ENCODE results near the gene HEPHL1. TPM values are rescaled to one million over a fixed set of nuclear protein-coding genes. Genes with fewer than 3 reads are reported as not detected.

Gene HEPHL1
- total RNA-seq, 2 donors from 2014 or later = not detected

DNA sequence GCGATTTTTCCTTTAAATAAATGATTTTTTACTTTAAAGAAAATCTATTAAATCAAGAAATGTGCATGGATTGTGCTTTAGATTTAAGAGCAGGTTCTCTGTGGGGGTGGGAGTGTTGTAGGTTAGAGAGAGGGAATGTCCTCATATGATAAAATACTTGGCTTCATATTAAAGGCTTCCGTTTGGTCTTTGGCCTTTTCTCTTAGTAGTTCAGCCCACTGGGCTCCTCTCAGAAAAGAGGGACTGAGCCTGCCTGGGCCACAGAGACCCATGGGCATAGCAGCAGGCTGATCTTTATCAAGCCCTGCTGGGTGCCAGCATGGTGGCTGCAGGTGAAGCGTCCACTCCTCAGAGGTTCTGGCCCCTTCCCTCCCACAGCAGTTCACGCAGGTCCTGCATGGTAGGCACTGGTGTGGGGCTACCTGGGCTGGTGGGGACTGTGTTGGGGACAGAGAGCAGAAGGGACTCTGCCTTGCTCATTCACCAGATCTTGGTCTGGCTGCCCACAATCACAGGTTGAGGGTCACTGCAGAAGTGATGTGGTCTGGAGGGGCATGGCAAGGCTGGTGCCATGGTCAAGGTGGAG lies 111.8 kb downstream of the HEPHL1 start:
- DNase-seq (ENCODE audit: low spot score) (no peak), ATAC-seq (ENCODE audit: insufficient number of reproducible peaks, low FRiP score, low read depth) (no peak)
- H3K4me1 ChIP-seq (ENCODE audit: control insufficient read depth in 1 of 2, low read depth in 2 of 2) = peaks cover 49 to 74% of the 10 kb centered on the region in 2 donors
- H3K36me3 ChIP-seq = no peaks in the 10 kb centered on the region
- H3K4me3 ChIP-seq = no peak overlapping the region
- peak overlapping the region; percentile 77 to 92 for H3K27ac ChIP-seq
- no peaks in the 10 kb centered on the region for H3K9me3 ChIP-seq
- no peaks in the 10 kb centered on the region for H3K27me3 ChIP-seq (replicated peaks; ENCODE audit: insufficient read depth)
- TF ChIP-seq, protein P1, sequence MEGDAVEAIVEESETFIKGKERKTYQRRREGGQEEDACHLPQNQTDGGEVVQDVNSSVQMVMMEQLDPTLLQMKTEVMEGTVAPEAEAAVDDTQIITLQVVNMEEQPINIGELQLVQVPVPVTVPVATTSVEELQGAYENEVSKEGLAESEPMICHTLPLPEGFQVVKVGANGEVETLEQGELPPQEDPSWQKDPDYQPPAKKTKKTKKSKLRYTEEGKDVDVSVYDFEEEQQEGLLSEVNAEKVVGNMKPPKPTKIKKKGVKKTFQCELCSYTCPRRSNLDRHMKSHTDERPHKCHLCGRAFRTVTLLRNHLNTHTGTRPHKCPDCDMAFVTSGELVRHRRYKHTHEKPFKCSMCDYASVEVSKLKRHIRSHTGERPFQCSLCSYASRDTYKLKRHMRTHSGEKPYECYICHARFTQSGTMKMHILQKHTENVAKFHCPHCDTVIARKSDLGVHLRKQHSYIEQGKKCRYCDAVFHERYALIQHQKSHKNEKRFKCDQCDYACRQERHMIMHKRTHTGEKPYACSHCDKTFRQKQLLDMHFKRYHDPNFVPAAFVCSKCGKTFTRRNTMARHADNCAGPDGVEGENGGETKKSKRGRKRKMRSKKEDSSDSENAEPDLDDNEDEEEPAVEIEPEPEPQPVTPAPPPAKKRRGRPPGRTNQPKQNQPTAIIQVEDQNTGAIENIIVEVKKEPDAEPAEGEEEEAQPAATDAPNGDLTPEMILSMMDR (IDR thresholded peaks at IDR 0.05) = no peak

DNA sequence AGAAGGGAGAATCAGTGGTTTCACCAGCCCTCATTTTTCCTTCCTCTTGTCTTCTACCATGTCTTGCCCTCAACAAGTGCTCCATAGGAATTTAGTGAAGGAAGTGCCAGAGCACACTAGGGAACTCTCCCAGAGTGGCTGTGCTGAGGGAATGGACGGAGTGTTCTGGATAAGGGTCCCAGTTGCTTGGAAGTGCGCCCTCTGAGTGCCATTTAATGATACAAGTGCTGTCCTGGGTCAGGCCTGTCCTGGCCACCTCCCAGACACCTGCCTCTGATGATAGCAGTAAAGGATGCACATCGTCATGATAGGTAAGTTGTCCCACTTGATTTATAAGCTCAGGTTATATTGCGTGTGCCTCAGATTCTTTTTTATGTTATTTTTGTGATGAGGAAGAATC lies 112.6 kb downstream of the HEPHL1 start:
- no peaks in the 10 kb centered on the region for H3K9me3 ChIP-seq
- H3K4me1 ChIP-seq (ENCODE audit: control insufficient read depth in 1 of 2, low read depth in 2 of 2) = peaks cover 48 to 71% of the 10 kb centered on the region in 2 donors
- TF ChIP-seq, protein P1 (IDR thresholded peaks at IDR 0.05) = no peak
- ATAC-seq (ENCODE audit: insufficient number of reproducible peaks, low FRiP score, low read depth) (no peak), DNase-seq (ENCODE audit: low spot score) (no peak)
- H3K27me3 ChIP-seq (replicated peaks; ENCODE audit: insufficient read depth) = no peaks in the 10 kb centered on the region
- no peak overlapping the region for H3K4me3 ChIP-seq
- H3K27ac ChIP-seq = peak overlapping the region; percentile 77 to 92
- H3K36me3 ChIP-seq = no peaks in the 10 kb centered on the region

DNA sequence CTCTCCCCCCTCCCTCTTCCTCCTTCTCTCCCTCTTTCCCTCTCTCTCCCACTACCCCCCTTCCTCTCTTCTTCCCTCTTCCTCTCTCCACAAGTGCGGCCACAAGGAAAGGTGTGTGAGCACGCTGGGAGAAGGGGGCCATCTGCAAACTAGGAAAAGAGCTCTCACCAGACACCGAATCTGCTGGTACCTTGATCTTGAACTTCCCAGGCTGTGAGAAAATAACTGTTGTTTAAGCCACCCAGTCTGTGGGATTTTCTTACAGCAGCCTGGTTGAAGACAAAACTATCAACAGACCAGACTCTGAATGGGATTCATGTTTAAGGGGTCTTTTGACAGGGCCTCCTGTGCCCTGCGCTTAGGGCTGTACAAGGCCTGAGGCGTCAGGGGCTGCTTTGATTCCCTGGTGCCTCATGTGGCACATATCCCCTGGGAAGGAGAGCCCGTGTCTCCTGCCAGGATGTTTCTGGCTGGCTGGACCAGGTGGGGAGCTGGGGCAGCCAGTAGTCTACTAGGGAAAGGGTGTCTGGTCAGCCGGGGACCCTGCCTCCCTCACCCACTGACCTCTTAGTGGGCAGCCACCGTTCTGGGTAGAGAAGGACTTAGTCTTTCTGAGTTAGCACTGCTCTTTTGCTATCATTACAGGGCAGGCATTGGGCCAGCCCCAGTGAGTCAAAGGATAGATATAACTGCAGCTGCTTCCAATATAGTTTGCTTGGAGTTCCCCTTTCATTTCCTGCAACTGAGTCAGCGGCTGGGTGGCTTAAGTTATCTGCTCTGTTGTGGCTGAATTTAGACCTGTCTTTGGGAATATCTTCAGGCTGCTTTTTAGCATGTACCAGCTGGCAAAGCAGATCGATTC lies 113.7 kb downstream of the HEPHL1 start:
- H3K4me1 ChIP-seq (ENCODE audit: control insufficient read depth in 1 of 2, low read depth in 2 of 2) = peaks cover 46 to 77% of the 10 kb centered on the region in 2 donors
- H3K9me3 ChIP-seq = no peaks in the 10 kb centered on the region
- peak overlapping the region; percentile 54 for H3K4me3 ChIP-seq
- H3K27ac ChIP-seq = peak overlapping the region; percentile 77 to 92
- no peaks in the 10 kb centered on the region for H3K27me3 ChIP-seq (replicated peaks; ENCODE audit: insufficient read depth)
- no peaks in the 10 kb centered on the region for H3K36me3 ChIP-seq
- peak; percentile 77 for DNase-seq (ENCODE audit: low spot score)
- TF ChIP-seq, protein P1 (IDR thresholded peaks at IDR 0.05) = no peak
- ATAC-seq (ENCODE audit: insufficient number of reproducible peaks, low FRiP score, low read depth) = peak; percentile 78

DNA sequence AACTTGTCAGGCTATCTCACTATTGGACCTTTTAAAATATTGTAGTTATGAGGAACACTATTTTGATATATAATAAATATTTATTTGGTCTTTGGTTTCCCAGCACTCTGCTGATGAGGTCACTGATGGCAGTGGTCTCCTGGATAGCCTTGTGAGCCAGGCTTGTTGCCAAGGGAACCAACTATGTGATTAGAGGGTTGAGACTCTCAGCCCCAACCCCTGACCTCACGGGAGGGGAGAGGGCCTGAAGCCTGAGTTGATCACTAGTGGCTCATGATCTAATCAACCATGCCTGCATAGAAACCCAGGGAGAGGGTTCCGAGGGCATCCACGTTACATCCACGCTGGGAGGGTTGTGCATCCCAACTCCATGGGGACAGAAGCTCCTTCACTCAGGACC lies 118.3 kb downstream of the HEPHL1 start:
- DNase-seq (ENCODE audit: low spot score) = no peak
- no peak overlapping the region for H3K27ac ChIP-seq
- H3K4me1 ChIP-seq (ENCODE audit: control insufficient read depth in 1 of 2, low read depth in 2 of 2) = peaks cover 35 to 73% of the 10 kb centered on the region in 2 donors

DNA sequence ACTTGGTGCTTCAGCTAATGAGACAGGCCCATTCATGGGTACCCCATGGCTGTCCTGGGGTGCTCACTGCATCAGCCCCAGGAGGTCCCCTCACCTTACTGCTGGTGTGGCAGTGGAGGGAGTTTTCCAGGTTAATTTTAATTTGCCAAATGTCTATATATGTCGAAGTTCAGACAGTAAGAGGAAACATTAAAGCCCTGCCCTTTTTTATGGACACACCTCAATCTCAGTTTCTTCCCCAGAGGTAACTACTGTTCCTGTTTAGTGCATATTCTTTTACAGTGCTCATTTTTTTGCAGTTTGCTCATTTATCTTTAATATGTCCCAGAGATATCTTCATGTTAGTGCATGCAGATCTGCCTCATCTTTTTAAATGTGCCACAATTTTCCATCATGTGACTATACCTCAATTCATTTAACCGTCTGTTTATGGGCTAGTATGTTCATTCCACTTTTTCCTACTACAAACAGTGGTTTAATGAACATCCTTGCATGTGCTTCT lies 119.1 kb downstream of the HEPHL1 start:
- H3K4me3 ChIP-seq = no peak overlapping the region
- H3K27ac ChIP-seq = no peak overlapping the region
- peaks cover 29 to 67% of the 10 kb centered on the region in 2 donors for H3K4me1 ChIP-seq (ENCODE audit: control insufficient read depth in 1 of 2, low read depth in 2 of 2)
- H3K27me3 ChIP-seq (replicated peaks; ENCODE audit: insufficient read depth) = no peaks in the 10 kb centered on the region
- ATAC-seq (ENCODE audit: insufficient number of reproducible peaks, low FRiP score, low read depth) (no peak), DNase-seq (ENCODE audit: low spot score) (no peak)
- H3K36me3 ChIP-seq = no peaks in the 10 kb centered on the region
- TF ChIP-seq, protein P1 (IDR thresholded peaks at IDR 0.05) = no peak
- H3K9me3 ChIP-seq = no peaks in the 10 kb centered on the region

More for the DNA sequence above, 118.3 kb downstream of the HEPHL1 start:
- TF ChIP-seq, protein P1 (IDR thresholded peaks at IDR 0.05) = no peak
- H3K9me3 ChIP-seq = no peaks in the 10 kb centered on the region
- H3K4me3 ChIP-seq = no peak overlapping the region
- no peaks in the 10 kb centered on the region for H3K27me3 ChIP-seq (replicated peaks; ENCODE audit: insufficient read depth)
- no peak for ATAC-seq (ENCODE audit: insufficient number of reproducible peaks, low FRiP score, low read depth)
- H3K36me3 ChIP-seq = no peaks in the 10 kb centered on the region
